GM19238 (cell line): Measurements from ENCODE around the gene MYO16.
"Not testable (repeated sequence)": the region's sequence is repeated elsewhere in the genome, so short reads cannot be mapped to it uniquely, and the experiment has no call there.

Source experiments
- DNase-seq: peaks from one replicate; pipeline ENCODE4 v3.0.0; 2011; ENCODE audit warnings: low spot score; ENCODE audit not compliant: insufficient read length

MYO16 gene

GRCh38 chr13:108741930-108742329, 112.5 kb downstream of the MYO16 start:
- DNase-seq: no peak

GRCh38 chr13:108742701-108743451, 113.5 kb downstream of the MYO16 start:
- no peak for DNase-seq

- no peak for DNase-seq
Measured at GRCh38 chr13:108743522-108743921, 114.1 kb downstream of the MYO16 start.

GRCh38 chr13:108747843-108748242, 118.4 kb downstream of the MYO16 start:
- DNase-seq: no peak

- no peak for DNase-seq
Measured at GRCh38 chr13:108752276-108752675, 122.9 kb downstream of the MYO16 start.

- DNase-seq: no peak
Measured at GRCh38 chr13:108755083-108755482, 125.7 kb downstream of the MYO16 start.

GRCh38 chr13:108760129-108760528, 130.7 kb downstream of the MYO16 start:
- no peak for DNase-seq

GRCh38 chr13:108760541-108760940, 131.1 kb downstream of the MYO16 start:
- no peak for DNase-seq

- DNase-seq: no peak
Measured at GRCh38 chr13:108768035-108768434, 138.6 kb downstream of the MYO16 start.

GRCh38 chr13:108769213-108770070, 140.0 kb downstream of the MYO16 start:
- no peak for DNase-seq

- no peak for DNase-seq
Measured at GRCh38 chr13:108775597-108775996, 146.2 kb downstream of the MYO16 start.

GRCh38 chr13:108776650-108777049, 147.2 kb downstream of the MYO16 start:
- DNase-seq: no peak

- DNase-seq: no peak
Measured at GRCh38 chr13:108777421-108778420, 148.3 kb downstream of the MYO16 start.

GRCh38 chr13:108779308-108779707, 149.9 kb downstream of the MYO16 start:
- no peak for DNase-seq

GRCh38 chr13:108780706-108781105, 151.3 kb downstream of the MYO16 start:
- no peak for DNase-seq

- DNase-seq: no peak
Measured at GRCh38 chr13:108781312-108781711, 151.9 kb downstream of the MYO16 start.

- DNase-seq: not testable (repeated sequence)
Measured at GRCh38 chr13:108782480-108782879, 153.1 kb downstream of the MYO16 start.

GRCh38 chr13:108785844-108786243, 156.4 kb downstream of the MYO16 start:
- no peak for DNase-seq

- no peak for DNase-seq
Measured at GRCh38 chr13:108786456-108787200, 157.2 kb downstream of the MYO16 start.

- no peak for DNase-seq
Measured at GRCh38 chr13:108787700-108788414, 158.4 kb downstream of the MYO16 start.
